Lower lobe of right lung (tissue), 2 donors: Measurements from ENCODE around the gene GALM. TPM values are rescaled to one million over a fixed set of nuclear protein-coding genes. Genes with fewer than 3 reads are reported as not detected.

Source experiments
- ATAC-seq, 2 donors: fragments of 200-7000 bp; cut with Tn5 transposase; one replicate each; pipeline ENCODE4 v1.9.1; 2020 to 2022; ENCODE audit warnings: mild to moderate bottlenecking in 2 of 2, moderate library complexity in 2 of 2
- DNase-seq: peaks from one replicate; pipeline ENCODE4 v3.0.0-alpha.2; 2020
- H3K27ac ChIP-seq: fragments of 200-600 bp; one replicate; pipeline ENCODE4 v1.8.0; 2022
- H3K27me3 ChIP-seq: fragments of 200-600 bp; one replicate; pipeline ENCODE4 v1.8.0; 2022; ENCODE audit warnings: low read depth
- H3K36me3 ChIP-seq: fragments of 200-600 bp; one replicate; pipeline ENCODE4 v1.8.0; 2022; ENCODE audit warnings: mild to moderate bottlenecking
- H3K4me1 ChIP-seq: fragments of 200-600 bp; one replicate; pipeline ENCODE4 v1.8.0; 2022
- H3K4me3 ChIP-seq: fragments of 200-600 bp; one replicate; pipeline ENCODE4 v1.8.0; 2022; ENCODE audit warnings: mild to moderate bottlenecking
- H3K9me3 ChIP-seq: fragments of 200-600 bp; one replicate; pipeline ENCODE4 v1.8.0; 2022
- CTCF ChIP-seq: fragments of 200-600 bp; IDR thresholded peaks from one replicate; pipeline ENCODE4 v1.8.0; 2022; ENCODE audit warnings: antibody characterized with exemption, mild to moderate bottlenecking
- intact Hi-C: fragments of 100-400 bp; cut with DNase I; formaldehyde crosslinking; loops from one replicate; pipeline ENCODE4 v1.11.0; 2022
- total RNA-seq: library from RNA; stranded (reverse); fragmentation: NEBNext Ultra II Directional; extraction: Animal tissue kit (Norgen Biotek cat#: 25700); gene quantifications from one replicate; pipeline ENCODE4 v1.2.1, GENCODE V29; 2021
- donor health status: DM: no; HTN: yes; CAD: no; lungs with severe emphysema.

The GALM gene
- total RNA-seq, 1 donor from 2014 or later: 17.7 TPM

GRCh38 chr2:38661306-38661705 is 4.6 kb upstream of the GALM start:
- Histone ChIP-seq H3K27me3 (no peaks in the 10 kb centered on the region), H3K36me3 (no peaks in the 10 kb centered on the region), H3K4me1 (no peaks in the 10 kb centered on the region), H3K4me3 (no peak overlapping the region), H3K9me3 (no peaks in the 10 kb centered on the region), H3K27ac (no peak overlapping the region)
- no peak for TF ChIP-seq CTCF
- ATAC-seq (no peak), DNase-seq (no peak)
- intact Hi-C loops: no loop called here

- intact Hi-C loops: no loop called here
- DNase-seq: peak; percentile 56
- ATAC-seq: peak; percentile 69 to 77
Observed at GRCh38 chr2:38666556-38666910, 619 bp downstream of the GALM start.

GRCh38 chr2:38668092-38668491 is 2.2 kb downstream of the GALM start:
- no peaks in the 10 kb centered on the region for H3K27me3 ChIP-seq
- ATAC-seq: no peak
- TF ChIP-seq CTCF: no peak
- H3K4me1 ChIP-seq: peaks cover 21% of the 10 kb centered on the region
- no peaks in the 10 kb centered on the region for H3K36me3 ChIP-seq
- no peak for DNase-seq
- intact Hi-C loops: no loop called here
- no peaks in the 10 kb centered on the region for H3K9me3 ChIP-seq
- no peak overlapping the region for H3K27ac ChIP-seq
- peak overlapping the region; percentile 71 for H3K4me3 ChIP-seq

More at GRCh38 chr2:38666556-38666910, 619 bp downstream of the GALM start:
- Histone ChIP-seq H3K27me3 (no peaks in the 10 kb centered on the region), H3K4me1 (peaks cover 21% of the 10 kb centered on the region), H3K9me3 (no peaks in the 10 kb centered on the region), H3K27ac (peak overlapping the region; percentile 77), H3K4me3 (peak overlapping the region; percentile 71), H3K36me3 (no peaks in the 10 kb centered on the region)
- TF ChIP-seq CTCF: no peak

GRCh38 chr2:38668779-38669479 is 3.0 kb downstream of the GALM start:
- ATAC-seq: no peak
- intact Hi-C loops: no loop called here
- DNase-seq: no peak
- Histone ChIP-seq H3K9me3 (no peaks in the 10 kb centered on the region), H3K36me3 (no peaks in the 10 kb centered on the region), H3K4me3 (no peak overlapping the region), H3K27me3 (no peaks in the 10 kb centered on the region), H3K27ac (no peak overlapping the region), H3K4me1 (peaks cover 21% of the 10 kb centered on the region)
- TF ChIP-seq CTCF: no peak

GRCh38 chr2:38671303-38671702 is 5.4 kb downstream of the GALM start:
- H3K4me1 ChIP-seq: peaks cover 21% of the 10 kb centered on the region
- H3K27me3 ChIP-seq: no peaks in the 10 kb centered on the region
- H3K9me3 ChIP-seq: no peaks in the 10 kb centered on the region
- no peak overlapping the region for H3K27ac ChIP-seq
- H3K36me3 ChIP-seq: peaks cover 7% of the 10 kb centered on the region
- H3K4me3 ChIP-seq: no peak overlapping the region
- no peak for TF ChIP-seq CTCF
- intact Hi-C loops: no loop called here
- DNase-seq (no peak), ATAC-seq (no peak)
